SK-N-SH (cell line): ENCODE results near the gene NAA40.

Experiments used
- CTCF ChIP-seq: fragments of 200-600 bp; sonication (generic); IDR thresholded peaks from 2 replicates; pipeline ENCODE4 v1.6.1; 2017; ENCODE audit warnings: antibody characterized with exemption, mild to moderate bottlenecking, moderate library complexity
- NFIC ChIP-seq: IDR thresholded peaks from 2 replicates; pipeline ENCODE4 v1.4.0; 2012; ENCODE audit warnings: borderline replicate concordance
- REST ChIP-seq: IDR thresholded peaks from 2 replicates; pipeline ENCODE4 v1.6.1; 2012; ENCODE audit warnings: mild to moderate bottlenecking, low read depth, low read length, moderate library complexity
- USF2 ChIP-seq: fragments of 150-350 bp; IDR thresholded peaks from 2 replicates; pipeline ENCODE4 v1.6.1; 2017; ENCODE audit warnings: antibody characterized with exemption, low read length, low read depth, borderline replicate concordance
- YY1 ChIP-seq: IDR thresholded peaks from 2 replicates; pipeline ENCODE4 v1.4.0; 2012; ENCODE audit warnings: low read depth, mild to moderate bottlenecking

- TF ChIP-seq NFIC (no peak), CTCF (no peak), YY1 (no peak), USF2 (no peak), REST (no peak)
These were observed 19.2 kb downstream of the NAA40 start for GRCh38 chr11:63958008-63958407.
